ENCODE measurements around the gene FAM110C.
"Not testable (repeated sequence)": the region's sequence is repeated elsewhere in the genome, so short reads cannot be mapped to it uniquely, and the experiment has no call there.

The FAM110C gene

GRCh38 chr2:18402-19271 lies 27.7 kb downstream of the FAM110C start:
- no peak overlapping the region for H3K4me3 ChIP-seq (ENCODE audit: low read depth, low read length)
- POLR2A ChIA-PET: no interaction called here
- no peaks in the 10 kb centered on the region for H3K36me3 ChIP-seq (ENCODE audit: control insufficient read depth in 2 of 2, insufficient read depth in 1 of 2, low read length in 2 of 2)
- no peak overlapping the region for H3K27ac ChIP-seq (ENCODE audit: extremely low read depth, low read depth, low read length)
- H3K9me3 ChIP-seq (ENCODE audit: control insufficient read depth, insufficient read depth, low read depth, low read length): no peaks in the 10 kb centered on the region
- peak; percentile 23; the same call in 1 of the 2 replicates for TF ChIP-seq ZNF654 (tag by site-specific recombination; IDR thresholded peaks at IDR 0.05; ENCODE audit: low read depth)
- TF ChIP-seq PRDM4 (tag by site-specific recombination; IDR thresholded peaks at IDR 0.05): no peak
- H3K4me1 ChIP-seq (ENCODE audit: control insufficient read depth, insufficient read depth, low read length): no peaks in the 10 kb centered on the region
- CTCF ChIA-PET: interaction anchor here (0.6 to 8.0 kb wide), 4 partner anchors 18 to 495 kb away, joined by 3 to 57 read pairs (median 6); no protein-coding TSS in a partner anchor

DNA sequence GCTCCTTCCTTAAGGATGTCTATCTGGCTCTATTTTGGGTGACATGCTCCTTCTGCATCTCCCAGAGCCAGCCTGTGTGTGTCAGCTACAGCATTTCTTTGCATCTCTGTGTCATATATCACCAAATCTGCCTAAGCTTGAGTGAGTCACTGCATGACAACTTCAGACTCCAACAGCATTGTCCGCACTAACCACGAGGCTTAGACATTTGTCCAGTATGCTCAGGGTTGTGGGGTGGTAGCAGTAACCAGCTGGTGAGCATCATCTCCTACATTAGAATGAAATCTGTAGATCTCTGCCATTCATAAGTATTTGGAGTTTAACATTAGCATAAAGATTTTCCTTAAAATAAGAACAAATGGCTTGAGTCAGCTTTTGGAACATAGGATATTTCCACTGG lies 30.4 kb downstream of the FAM110C start:
- CTCF ChIA-PET: interaction anchor here (0.6 to 8.0 kb wide), 3 partner anchors 42 to 196 kb away, joined by 3 to 57 read pairs (median 4); no protein-coding TSS in a partner anchor
- H3K4me1 ChIP-seq (ENCODE audit: control insufficient read depth, insufficient read depth, low read length); POLR2A ChIA-PET; H3K4me3 ChIP-seq (ENCODE audit: low read depth, low read length); H3K27ac ChIP-seq (ENCODE audit: extremely low read depth, low read depth, low read length); H3K9me3 ChIP-seq (ENCODE audit: control insufficient read depth, insufficient read depth, low read depth, low read length); H3K36me3 ChIP-seq (ENCODE audit: control insufficient read depth in 2 of 2, insufficient read depth in 1 of 2, low read length in 2 of 2): not testable (repeated sequence)

DNA sequence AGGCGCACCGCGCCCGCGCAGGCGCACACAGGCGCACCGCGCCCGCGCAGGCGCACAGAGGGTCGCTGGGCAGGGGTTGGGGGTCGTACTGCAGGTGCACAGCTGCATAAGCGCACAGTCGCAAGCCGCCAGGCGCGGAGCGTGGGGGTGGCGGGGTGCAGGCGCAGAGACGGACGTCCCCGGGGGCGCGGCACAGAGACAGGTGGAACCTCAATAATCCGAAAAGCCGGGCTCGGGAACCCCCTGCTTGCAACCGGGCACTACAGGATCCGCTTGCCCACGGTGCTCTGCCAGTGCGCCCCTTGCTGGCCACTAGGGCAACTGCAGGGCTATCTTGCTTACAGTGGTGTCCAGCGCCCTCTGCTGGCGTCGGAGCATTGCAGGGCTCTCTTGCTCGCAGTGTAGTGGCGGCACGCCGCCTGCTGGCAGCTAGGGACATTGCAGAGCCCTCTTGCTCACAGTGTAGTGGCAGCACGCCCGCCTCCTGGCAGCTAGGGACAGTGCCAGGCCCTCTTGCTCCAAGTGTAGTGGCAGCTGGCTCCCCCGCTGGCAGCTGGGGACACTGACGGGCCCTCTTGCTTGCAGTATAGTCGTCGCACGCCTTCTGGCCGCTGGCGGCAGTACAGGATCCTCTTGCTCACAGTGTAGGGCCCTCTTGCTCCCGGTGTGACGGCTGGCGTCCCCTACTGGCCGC lies 34.9 kb downstream of the FAM110C start:
- no peaks in the 10 kb centered on the region for H3K4me1 ChIP-seq (ENCODE audit: control insufficient read depth, insufficient read depth, low read length)
- no peaks in the 10 kb centered on the region for H3K36me3 ChIP-seq (ENCODE audit: control insufficient read depth in 2 of 2, insufficient read depth in 1 of 2, low read length in 2 of 2)
- no peak overlapping the region for H3K4me3 ChIP-seq (ENCODE audit: low read depth, low read length)
- no peaks in the 10 kb centered on the region for H3K9me3 ChIP-seq (ENCODE audit: control insufficient read depth, insufficient read depth, low read depth, low read length)
- no peak overlapping the region for H3K27ac ChIP-seq (ENCODE audit: extremely low read depth, low read depth, low read length)
- no peak for TF ChIP-seq ZNF621 (tag by site-specific recombination; IDR thresholded peaks at IDR 0.05)
- TF ChIP-seq ZNF202 (tag by site-specific recombination; IDR thresholded peaks at IDR 0.05; ENCODE audit: borderline replicate concordance): no peak
- TF ChIP-seq ZNF660 (tag by site-specific recombination; IDR thresholded peaks at IDR 0.05): no peak
- TF ChIP-seq MYNN (tag by site-specific recombination; IDR thresholded peaks at IDR 0.05; ENCODE audit: borderline replicate concordance): no peak
- TF ChIP-seq OVOL3 (tag by site-specific recombination; IDR thresholded peaks at IDR 0.05): no peak
- 0 out of 2 replicates have a peak, but pooled peaks have one; percentile 48 for TF ChIP-seq ZNF580 (tag by site-specific recombination; IDR thresholded peaks at IDR 0.05)
- TF ChIP-seq ZBTB11 (tag by site-specific recombination; conservative IDR thresholded peaks at IDR 0.05; ENCODE audit: low read depth): no peak
- TF ChIP-seq ZNF654 (tag by site-specific recombination; IDR thresholded peaks at IDR 0.05; ENCODE audit: low read depth): no peak
- peak; percentile 64 for TF ChIP-seq CTCF (tag by site-specific recombination; IDR thresholded peaks at IDR 0.05)
- ChIA-PET CTCF (interaction anchor here (0.6 to 2.0 kb wide), 14 partner anchors 9 to 738 kb away, joined by 3 to 13 read pairs (median 3); no protein-coding TSS in a partner anchor), POLR2A (no interaction called here)
